ENCODE measurements around the gene TTF2. TPM values are rescaled to one million over a fixed set of nuclear protein-coding genes. Genes with fewer than 3 reads are reported as not detected.

The TTF2 gene
- total RNA-seq, 1 donor from 2014 or later = 47.5 TPM

DNA sequence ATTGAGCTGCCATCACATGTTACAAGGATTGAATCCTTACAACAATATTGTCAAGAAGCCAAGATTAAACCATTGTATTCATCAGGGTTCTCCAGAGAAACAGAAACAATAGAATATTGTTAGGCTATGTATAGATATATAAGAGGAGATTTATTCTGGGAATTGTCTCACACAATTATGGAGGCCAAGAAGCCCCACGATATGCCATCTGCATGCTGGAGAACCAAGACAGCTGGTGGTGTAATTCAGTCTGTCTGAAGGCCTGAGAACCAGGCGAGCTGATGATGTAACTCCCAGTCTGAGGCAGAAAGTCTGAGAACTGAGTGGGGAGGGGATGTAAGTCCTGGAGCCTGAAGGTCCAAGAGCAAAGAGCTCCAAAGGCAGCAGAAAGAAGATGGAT is 14.5 kb upstream of the TTF2 start:
- Mint-ChIP-seq H3K9me3 (peaks cover 9% of the 10 kb centered on the region), H3K4me1 (ENCODE audit: unreplicated experiment) (peaks cover 6% of the 10 kb centered on the region), H3K27me3 (no peaks in the 10 kb centered on the region), H3K4me3 (no peak overlapping the region), H3K36me3 (no peaks in the 10 kb centered on the region), H3K27ac (no peak overlapping the region)
- no peak for DNase-seq (ENCODE audit: extremely low spot score, unreplicated experiment)
- TF ChIP-seq, protein P1, sequence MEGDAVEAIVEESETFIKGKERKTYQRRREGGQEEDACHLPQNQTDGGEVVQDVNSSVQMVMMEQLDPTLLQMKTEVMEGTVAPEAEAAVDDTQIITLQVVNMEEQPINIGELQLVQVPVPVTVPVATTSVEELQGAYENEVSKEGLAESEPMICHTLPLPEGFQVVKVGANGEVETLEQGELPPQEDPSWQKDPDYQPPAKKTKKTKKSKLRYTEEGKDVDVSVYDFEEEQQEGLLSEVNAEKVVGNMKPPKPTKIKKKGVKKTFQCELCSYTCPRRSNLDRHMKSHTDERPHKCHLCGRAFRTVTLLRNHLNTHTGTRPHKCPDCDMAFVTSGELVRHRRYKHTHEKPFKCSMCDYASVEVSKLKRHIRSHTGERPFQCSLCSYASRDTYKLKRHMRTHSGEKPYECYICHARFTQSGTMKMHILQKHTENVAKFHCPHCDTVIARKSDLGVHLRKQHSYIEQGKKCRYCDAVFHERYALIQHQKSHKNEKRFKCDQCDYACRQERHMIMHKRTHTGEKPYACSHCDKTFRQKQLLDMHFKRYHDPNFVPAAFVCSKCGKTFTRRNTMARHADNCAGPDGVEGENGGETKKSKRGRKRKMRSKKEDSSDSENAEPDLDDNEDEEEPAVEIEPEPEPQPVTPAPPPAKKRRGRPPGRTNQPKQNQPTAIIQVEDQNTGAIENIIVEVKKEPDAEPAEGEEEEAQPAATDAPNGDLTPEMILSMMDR (conservative IDR thresholded peaks at IDR 0.05) = no peak

DNA sequence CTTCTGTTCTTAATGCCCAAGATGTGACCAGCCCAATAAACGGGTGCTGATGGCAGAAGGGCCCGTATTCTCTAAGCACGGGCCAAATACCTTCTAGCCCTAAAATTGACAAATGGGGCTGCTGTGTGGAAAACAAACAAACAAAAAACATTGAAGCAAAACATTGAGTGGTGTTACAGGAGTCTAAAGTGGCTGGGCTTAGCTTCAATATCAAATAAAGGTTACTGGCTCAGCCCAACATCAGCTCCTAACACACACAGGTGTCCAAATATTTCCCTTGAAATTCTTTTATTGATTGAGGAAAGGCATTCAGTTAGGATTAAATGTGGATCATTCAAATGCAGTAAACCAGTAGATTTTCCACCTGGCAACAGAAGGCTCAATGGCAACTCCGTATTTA is 13.3 kb upstream of the TTF2 start:
- no peaks in the 10 kb centered on the region for H3K36me3 Mint-ChIP-seq
- H3K4me1 Mint-ChIP-seq (ENCODE audit: unreplicated experiment) = peaks cover 12% of the 10 kb centered on the region
- DNase-seq (ENCODE audit: extremely low spot score, unreplicated experiment) = no peak
- H3K27ac Mint-ChIP-seq = no peak overlapping the region
- H3K4me3 Mint-ChIP-seq = no peak overlapping the region
- no peaks in the 10 kb centered on the region for H3K27me3 Mint-ChIP-seq
- peaks cover 5% of the 10 kb centered on the region for H3K9me3 Mint-ChIP-seq
- TF ChIP-seq, protein P1 (conservative IDR thresholded peaks at IDR 0.05) = no peak

DNA sequence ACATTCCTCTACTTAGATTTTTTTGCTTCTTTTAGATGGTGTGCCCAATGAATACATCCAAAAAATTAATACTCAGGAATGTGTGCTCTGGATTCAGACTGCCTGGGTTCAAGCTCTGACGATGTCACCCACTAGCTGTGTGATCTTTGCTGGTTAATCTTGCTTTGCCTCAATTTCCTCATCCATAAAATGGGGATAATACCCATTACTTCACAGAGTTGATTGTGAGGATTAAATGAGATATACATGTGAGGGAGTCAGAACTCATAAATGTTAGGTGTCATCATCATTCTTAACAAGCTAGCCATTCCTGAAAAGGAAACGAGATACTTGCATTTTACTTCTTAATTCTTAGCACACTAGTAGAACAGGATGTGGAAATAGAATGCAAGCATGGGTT is 12.9 kb upstream of the TTF2 start:
- TF ChIP-seq, protein P1 (conservative IDR thresholded peaks at IDR 0.05) = no peak
- H3K27ac Mint-ChIP-seq = no peak overlapping the region
- peaks cover 5% of the 10 kb centered on the region for H3K9me3 Mint-ChIP-seq
- H3K36me3 Mint-ChIP-seq = no peaks in the 10 kb centered on the region
- H3K4me3 Mint-ChIP-seq = no peak overlapping the region
- no peak for DNase-seq (ENCODE audit: extremely low spot score, unreplicated experiment)
- no peaks in the 10 kb centered on the region for H3K27me3 Mint-ChIP-seq
- H3K4me1 Mint-ChIP-seq (ENCODE audit: unreplicated experiment) = peaks cover 12% of the 10 kb centered on the region

DNA sequence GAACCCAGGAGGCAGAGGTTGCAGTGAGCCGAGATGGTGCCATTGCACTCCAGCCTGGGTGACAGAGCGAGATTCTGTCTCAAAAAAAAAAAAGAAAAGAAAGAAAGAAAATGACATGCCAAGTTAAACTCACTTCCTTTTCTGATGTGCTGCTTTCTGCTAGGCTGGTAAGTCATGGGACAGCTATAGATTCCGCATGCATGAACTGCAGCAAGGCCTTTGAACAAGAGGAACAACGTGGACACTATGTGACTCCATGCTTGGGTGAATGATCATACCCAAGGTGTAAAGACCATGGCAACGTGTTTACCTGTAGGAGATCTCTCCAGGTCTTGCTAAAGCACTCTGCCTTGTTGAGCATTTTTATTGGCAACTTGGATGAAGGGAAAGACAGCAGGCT is 10.3 kb upstream of the TTF2 start:
- H3K27me3 Mint-ChIP-seq = no peaks in the 10 kb centered on the region
- TF ChIP-seq, protein P1 (conservative IDR thresholded peaks at IDR 0.05) = no peak
- H3K9me3 Mint-ChIP-seq = no peaks in the 10 kb centered on the region
- H3K4me1 Mint-ChIP-seq (ENCODE audit: unreplicated experiment) = peaks cover 12% of the 10 kb centered on the region
- DNase-seq (ENCODE audit: extremely low spot score, unreplicated experiment) = no peak
- no peak overlapping the region for H3K4me3 Mint-ChIP-seq
- H3K36me3 Mint-ChIP-seq = no peaks in the 10 kb centered on the region
- no peak overlapping the region for H3K27ac Mint-ChIP-seq

DNA sequence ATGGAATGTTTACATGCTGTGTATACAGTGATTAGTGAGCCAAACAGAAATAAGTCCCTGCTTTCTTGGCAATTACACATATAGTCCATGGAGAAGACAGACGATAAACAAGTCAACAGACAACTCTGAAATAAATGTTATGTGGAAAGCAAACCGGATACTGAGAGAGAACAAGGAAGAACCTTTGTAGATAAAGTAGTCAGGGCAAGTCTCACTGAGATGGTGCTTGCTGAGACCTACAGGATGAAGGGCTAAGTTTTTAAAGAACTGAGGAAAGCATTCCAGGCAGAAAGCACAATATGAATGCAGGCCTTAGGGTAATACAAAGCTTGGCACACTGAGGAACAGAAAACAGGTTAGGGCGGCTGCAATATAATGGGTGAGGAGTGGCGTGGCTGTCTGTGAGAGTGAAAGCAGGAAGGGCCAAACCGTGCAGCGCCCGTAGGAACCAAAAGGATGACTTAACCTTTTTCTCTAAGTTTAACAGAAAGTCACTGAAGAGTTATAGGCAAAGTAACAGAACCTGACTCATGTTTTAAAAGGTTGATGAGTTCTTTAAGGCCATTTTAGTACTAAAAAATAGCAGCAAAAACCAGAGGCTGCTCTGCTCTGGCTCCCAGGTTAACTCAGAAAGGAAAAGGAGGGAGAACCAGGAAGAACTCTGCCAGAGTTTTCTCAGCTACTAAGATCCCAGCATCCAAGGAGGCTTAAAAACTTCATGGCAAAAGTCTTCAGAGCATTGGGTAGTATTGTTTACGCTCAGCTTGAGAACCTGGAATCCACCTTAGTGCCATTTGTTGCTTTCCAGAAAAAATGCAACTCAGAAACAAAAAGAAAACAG is 8.7 kb upstream of the TTF2 start:
- H3K27ac Mint-ChIP-seq = peak overlapping the region; percentile 79
- DNase-seq (ENCODE audit: extremely low spot score, unreplicated experiment) = no peak
- H3K27me3 Mint-ChIP-seq = no peaks in the 10 kb centered on the region
- peak overlapping the region; percentile 48 for H3K4me3 Mint-ChIP-seq
- peaks cover 9% of the 10 kb centered on the region for H3K4me1 Mint-ChIP-seq (ENCODE audit: unreplicated experiment)
- H3K9me3 Mint-ChIP-seq = no peaks in the 10 kb centered on the region
- H3K36me3 Mint-ChIP-seq = no peaks in the 10 kb centered on the region
- TF ChIP-seq, protein P1 (conservative IDR thresholded peaks at IDR 0.05) = no peak

Measured in type B pancreatic cell (in vitro differentiated cells).